Hepatocyte (in vitro differentiated cells): ENCODE data around the gene GSTO1. TPM values are rescaled to one million over a fixed set of nuclear protein-coding genes. Genes with fewer than 3 reads are reported as not detected.

Experiments
- DNase-seq: peaks from one replicate; pipeline ENCODE4 v3.0.0-alpha.2; 2016; ENCODE audit warnings: low spot score
- H2AFZ ChIP-seq: fragments of 200-600 bp; sonication (generic); 2 replicates; pipeline ENCODE4 v1.6.0; 2016; ENCODE audit warnings: antibody characterized with exemption, mild to moderate bottlenecking
- H3K27ac ChIP-seq: fragments of 200-600 bp; sonication (generic); 2 replicates; pipeline ENCODE4 v1.5.1; 2016; ENCODE audit warnings: mild to moderate bottlenecking
- H3K27me3 ChIP-seq: fragments of 200-600 bp; sonication (generic); 2 replicates; pipeline ENCODE4 v1.6.1; 2016
- H3K36me3 ChIP-seq: fragments of 200-600 bp; sonication (generic); replicated peaks from 2 replicates; pipeline ENCODE4 v1.5.1; 2016; ENCODE audit warnings: low read depth; ENCODE audit not compliant: insufficient read depth
- H3K4me1 ChIP-seq: fragments of 200-600 bp; sonication (generic); 2 replicates; pipeline ENCODE4 v1.5.1; 2016; ENCODE audit warnings: mild to moderate bottlenecking, moderate library complexity; ENCODE audit not compliant: insufficient read depth
- H3K4me2 ChIP-seq: fragments of 200-600 bp; sonication (generic); 2 replicates; pipeline ENCODE4 v1.6.0; 2016
- H3K4me3 ChIP-seq: fragments of 200-600 bp; sonication (generic); 2 replicates; pipeline ENCODE4 v1.5.1; 2016; ENCODE audit warnings: mild to moderate bottlenecking
- H3K79me2 ChIP-seq: fragments of 200-600 bp; sonication (generic); 2 replicates; pipeline ENCODE4 v1.6.0; 2017; ENCODE audit warnings: mild to moderate bottlenecking
- H3K9me2 ChIP-seq: fragments of 200-600 bp; sonication (generic); replicated peaks from 2 replicates; pipeline ENCODE4 v1.6.0; 2017; ENCODE audit warnings: mild to moderate bottlenecking; ENCODE audit not compliant: insufficient read depth
- H3K9me3 ChIP-seq: fragments of 200-600 bp; sonication (generic); 2 replicates; pipeline ENCODE4 v1.5.1; 2016; ENCODE audit warnings: low read depth, mild to moderate bottlenecking
- H4K20me1 ChIP-seq: fragments of 200-600 bp; sonication (generic); 2 replicates; pipeline ENCODE4 v1.6.0; 2016; ENCODE audit warnings: mild to moderate bottlenecking; ENCODE audit not compliant: insufficient read depth, poor library complexity, severe bottlenecking
- CTCF ChIP-seq: fragments of 200-600 bp; sonication (generic); IDR thresholded peaks from 2 replicates; pipeline ENCODE4 v1.5.1; 2016; ENCODE audit warnings: antibody characterized with exemption, mild to moderate bottlenecking; ENCODE audit not compliant: poor library complexity
- EZH2 ChIP-seq: fragments of 200-600 bp; sonication (generic); IDR thresholded peaks from 2 replicates; pipeline ENCODE4 v1.6.1; 2016; ENCODE audit warnings: antibody characterized with exemption, mild to moderate bottlenecking, borderline replicate concordance
- EZH2phosphoT487 ChIP-seq: fragments of 200-600 bp; sonication (generic); IDR thresholded peaks from one replicate; pipeline ENCODE4 v1.6.1; 2018; ENCODE audit warnings: antibody characterized with exemption, mild to moderate bottlenecking, low read depth, moderate library complexity; ENCODE audit not compliant: unreplicated experiment, severe bottlenecking
- WGBS: methylation state at CpG from one replicate; pipeline ENCODE4 v1.1.6; 2016; ENCODE audit warnings: low lambda C conversion rate; ENCODE audit errors: missing lambda C conversion rate; 5-methylcytosine and 5-hydroxymethylcytosine counted together
- polyA plus RNA-seq: library from polyadenylated mRNA; unstranded; fragments of >200 nt; fragmentation: Nextera tagmentation; extraction: Ambion mirVana; gene quantifications from 2 replicates; pipeline ENCODE4 v1.2.1, GENCODE V29; 2016
- total RNA-seq: library from RNA; depleted of rRNA; stranded (reverse); fragments of >200 nt; gene quantifications from 2 replicates; pipeline ENCODE4 v1.2.3, GENCODE V29; 2014

The GSTO1 gene
- 216 and 220 TPM in 2 replicates for total RNA-seq
- 292 and 328 TPM in 2 replicates for polyA plus RNA-seq

DNA sequence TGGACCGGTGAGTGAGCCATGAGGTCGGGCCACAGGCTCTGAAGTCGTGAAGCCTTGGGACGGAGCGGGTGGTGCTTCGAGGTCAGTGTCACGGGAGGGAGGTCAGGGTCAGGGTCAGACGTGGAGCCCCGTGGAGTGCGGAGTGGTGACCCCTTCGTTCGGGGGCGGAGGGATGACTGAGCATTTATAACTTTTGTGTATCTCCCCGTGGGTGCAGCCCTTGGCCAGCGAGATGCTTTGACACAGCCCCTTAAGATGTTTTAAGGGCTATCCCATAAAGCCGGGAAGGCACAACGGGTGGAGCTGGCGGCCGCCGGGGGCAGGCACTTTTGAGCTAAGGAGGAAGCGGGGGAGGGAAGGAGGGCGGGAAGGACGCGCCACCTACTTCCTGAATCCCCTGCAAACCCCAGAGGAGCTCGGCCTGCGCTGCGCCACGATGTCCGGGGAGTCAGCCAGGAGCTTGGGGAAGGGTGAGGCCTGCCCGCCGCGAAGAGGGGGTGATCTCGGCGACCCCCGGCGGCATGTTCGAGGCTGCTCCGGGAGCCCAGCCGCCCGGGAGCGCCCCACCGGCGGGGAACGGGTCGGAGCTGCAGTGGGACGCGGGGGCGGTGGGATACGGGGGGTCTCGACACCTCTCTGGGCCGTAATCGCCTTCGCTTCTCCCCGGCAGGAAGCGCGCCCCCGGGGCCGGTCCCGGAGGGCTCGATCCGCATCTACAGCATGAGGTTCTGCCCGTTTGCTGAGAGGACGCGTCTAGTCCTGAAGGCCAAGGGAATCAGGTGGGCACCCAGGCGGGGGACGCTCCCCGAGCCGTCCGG is at the start of gene GSTO1:
GSTO1 (plus strand) TSS at position 400 of the 818 bp plus-strand sequence; CDS start at position 437, 37 bp downstream.
- TF ChIP-seq EZH2phosphoT487: no peak
- TF ChIP-seq CTCF: no peak
- no peak for TF ChIP-seq EZH2

DNA sequence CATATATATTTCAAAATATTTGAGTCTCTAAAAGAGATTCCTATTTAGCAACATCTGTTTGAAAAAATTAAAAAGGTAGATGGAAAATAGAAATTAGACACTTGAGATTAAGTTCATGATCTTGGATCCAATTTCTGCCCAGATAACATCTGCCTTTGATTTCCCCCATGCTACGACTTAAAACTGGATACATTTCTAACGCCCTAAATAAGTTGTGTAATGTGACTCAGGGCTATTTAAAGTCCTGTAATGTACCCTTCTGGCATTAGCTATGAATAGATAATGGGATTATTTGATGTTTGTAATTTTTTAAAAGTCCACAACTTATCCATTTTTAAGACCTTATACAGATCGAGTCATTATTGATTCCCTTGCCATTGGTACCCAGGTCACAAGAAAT is 46.0 kb upstream of the GSTO1 start:
- 46% methylated on average over 3 of the region's 3 CpGs for WGBS
- no peak overlapping the region for H3K27ac ChIP-seq
- no peak overlapping the region for H3K4me3 ChIP-seq
- H3K36me3 ChIP-seq: no peaks in the 10 kb centered on the region
- H3K79me2 ChIP-seq: no peaks in the 10 kb centered on the region
- no peaks in the 10 kb centered on the region for H4K20me1 ChIP-seq
- H3K9me3 ChIP-seq: no peaks in the 10 kb centered on the region
- H2AFZ ChIP-seq: no peak overlapping the region
- no peaks in the 10 kb centered on the region for H3K4me1 ChIP-seq
- no peak for DNase-seq
- no peaks in the 10 kb centered on the region for H3K9me2 ChIP-seq
- H3K4me2 ChIP-seq: no peak overlapping the region
- no peaks in the 10 kb centered on the region for H3K27me3 ChIP-seq
- TF ChIP-seq CTCF (no peak), EZH2phosphoT487 (no peak), EZH2 (no peak)

More for the DNA sequence above, at the start of gene GSTO1:
- H3K9me3 ChIP-seq: no peaks in the 10 kb centered on the region
- no peaks in the 10 kb centered on the region for H4K20me1 ChIP-seq
- peaks cover 52% of the 10 kb centered on the region for H3K4me1 ChIP-seq
- peak; percentile 72 for DNase-seq
- WGBS: 4% methylated on average over 35 of the region's 69 CpGs
- no peaks in the 10 kb centered on the region for H3K9me2 ChIP-seq
- no peaks in the 10 kb centered on the region for H3K36me3 ChIP-seq
- peak within 1 kb of the TSS; percentile 97 for H3K27ac ChIP-seq
- peak within 1 kb of the TSS; percentile 90 for H3K4me3 ChIP-seq
- peaks cover 47% of the 10 kb centered on the region for H3K79me2 ChIP-seq
- peak within 1 kb of the TSS; percentile 91 for H2AFZ ChIP-seq
- peak within 1 kb of the TSS; percentile 88 for H3K4me2 ChIP-seq
- no peaks in the 10 kb centered on the region for H3K27me3 ChIP-seq

GRCh38 chr10:104209575-104210198 is 45.0 kb upstream of the GSTO1 start:
- H2AFZ ChIP-seq: no peak overlapping the region
- no peaks in the 10 kb centered on the region for H3K27me3 ChIP-seq
- no peaks in the 10 kb centered on the region for H3K4me1 ChIP-seq
- DNase-seq: peak; percentile 64
- H3K27ac ChIP-seq: no peak overlapping the region
- no peaks in the 10 kb centered on the region for H3K36me3 ChIP-seq
- no peaks in the 10 kb centered on the region for H3K79me2 ChIP-seq
- H3K4me3 ChIP-seq: no peak overlapping the region
- no peaks in the 10 kb centered on the region for H3K9me2 ChIP-seq
- no peaks in the 10 kb centered on the region for H4K20me1 ChIP-seq
- no peak overlapping the region for H3K4me2 ChIP-seq
- H3K9me3 ChIP-seq: no peaks in the 10 kb centered on the region
- WGBS: 19% methylated on average over 2 of the region's 2 CpGs
- peak; percentile 74 for TF ChIP-seq CTCF
- no peak for TF ChIP-seq EZH2
- TF ChIP-seq EZH2phosphoT487: no peak
